K562 (cell line): ENCODE data around the gene WNT16. TPM values are rescaled to one million over a fixed set of nuclear protein-coding genes. Genes with fewer than 3 reads are reported as not detected.

Experiments used
- ATAC-seq: fragments of 200-7000 bp; cut with Tn5 transposase; 3 replicates; pipeline ENCODE4 v1.9.1; 2020; ENCODE audit warnings: moderate library complexity
- BruUV-seq: library from RNA; stranded (reverse); fragments of 400-500 nt; replicated peaks from 2 replicates; lab custom pipeline; 2021; lab: Mats Ljungman, UMichigan
- CTCF ChIA-PET: fragments of 300-600 bp; formaldehyde crosslinking; extraction: SDS; loops from one replicate; lab custom pipeline; 2021; ENCODE audit warnings: low intra/inter-chr PET ratio; lab: Yijun Ruan, JAX
- POLR2A ChIA-PET: fragments of 300-600, 350-650 bp; sonication (Branson Sonifier 250); formaldehyde crosslinking; extraction: SDS; loops from one replicate; lab custom pipeline; 2021; ENCODE audit warnings: antibody characterized with exemption, inconsistent platforms; lab: Yijun Ruan, JAX
- DNase-seq, 4 experiments: peaks; one replicate each; pipeline versions ENCODE4 v3.0.0 to v3.0.0-alpha.2; 2011 to 2018; ENCODE audit warnings: low spot score in 3 of 4, mixed read lengths in 3 of 4; ENCODE audit errors: extremely low read depth in 1 of 4
- FAIRE-seq: peaks from 2 replicates; lab custom pipeline; 2011; peaks lifted over from hg19 to GRCh38; lab: Jason Lieb, UNC
- H2AFZ ChIP-seq: 2 replicates; pipeline ENCODE4 v1.6.0; 2011; ENCODE audit warnings: low read depth, low read length, control low read depth, inconsistent platforms
- H3K27ac ChIP-seq: fragments of 200-600 bp; 3 replicates; pipeline ENCODE4 v1.8.0; 2011; ENCODE audit warnings: low read depth, mild to moderate bottlenecking, control low read depth, inconsistent platforms, low read length, moderate library complexity, mixed read lengths; ENCODE audit errors: extremely low read depth
- H3K27me3 ChIP-seq, 2 experiments: fragments of 300-600 bp in 1 of 2; 2 replicates in 1 of 2; 3 replicates in 1 of 2; pipeline versions ENCODE4 v1.6.0 to v1.8.0; 2011; ENCODE audit warnings: inconsistent platforms in 2 of 2, low read length in 2 of 2, mild to moderate bottlenecking in 1 of 2, mixed read lengths in 1 of 2, moderate library complexity in 1 of 2; ENCODE audit not compliant: control insufficient read depth in 2 of 2, insufficient read depth in 2 of 2
- H3K36me3 ChIP-seq: fragments of 300-600 bp; 3 replicates; pipeline ENCODE4 v1.8.0; 2011; ENCODE audit warnings: mild to moderate bottlenecking, low read length, inconsistent platforms; ENCODE audit not compliant: control insufficient read depth, insufficient read depth
- H3K4me1 ChIP-seq, 2 experiments: fragments of 200-600 bp in 1 of 2; replicated peaks in 1 of 2; 2 replicates in 1 of 2; 3 replicates in 1 of 2; pipeline versions ENCODE4 v1.5.1 to v1.8.0; 2011; ENCODE audit warnings: inconsistent platforms in 2 of 2, low read length in 2 of 2, mild to moderate bottlenecking in 1 of 2, mixed read lengths in 1 of 2, moderate library complexity in 1 of 2; ENCODE audit not compliant: control insufficient read depth in 2 of 2, insufficient read depth in 2 of 2
- H3K4me2 ChIP-seq: 2 replicates; pipeline ENCODE4 v1.6.1; 2011; ENCODE audit warnings: low read length, control low read depth, inconsistent platforms, mixed read lengths; ENCODE audit not compliant: insufficient read depth
- H3K4me3 ChIP-seq: fragments of 200-600 bp; sonication (generic), shearing (Covaris generic); 2 replicates; pipeline ENCODE4 v1.5.1; 2016; ENCODE audit warnings: control low read depth, inconsistent platforms
- H3K79me2 ChIP-seq: fragments of 200-600 bp; 3 replicates; pipeline ENCODE4 v1.8.0; 2011; ENCODE audit warnings: low read length, inconsistent platforms; ENCODE audit not compliant: control insufficient read depth, insufficient read depth
- H3K9ac ChIP-seq, 2 experiments: 2 replicates each; pipeline versions ENCODE4 v1.6.0 to v1.6.1; 2011; ENCODE audit warnings: low read depth in 2 of 2, low read length in 2 of 2, control low read depth in 1 of 2, inconsistent platforms in 1 of 2, mild to moderate bottlenecking in 1 of 2, mixed read lengths in 1 of 2; ENCODE audit not compliant: insufficient read depth in 1 of 2
- H3K9me1 ChIP-seq: one replicate; pipeline ENCODE4 v1.6.0; 2011; ENCODE audit warnings: inconsistent platforms, mild to moderate bottlenecking, low read length, moderate library complexity; ENCODE audit not compliant: control insufficient read depth, insufficient read depth
- H3K9me3 ChIP-seq: replicated peaks from 2 replicates; pipeline ENCODE4 v1.5.1; 2011; ENCODE audit warnings: low read depth, low read length, inconsistent platforms; ENCODE audit not compliant: control insufficient read depth, insufficient read depth
- H4K20me1 ChIP-seq: replicated peaks from 2 replicates; pipeline ENCODE4 v1.6.1; 2011; ENCODE audit warnings: low read length, inconsistent platforms, mixed read lengths; ENCODE audit not compliant: control insufficient read depth, insufficient read depth
- ARHGAP35 ChIP-seq: fragments of 450-650 bp; IDR thresholded peaks from 2 replicates; pipeline ENCODE4 v1.6.1; 2018; ENCODE audit not compliant: partially characterized antibody
- C11orf30 ChIP-seq: fragments of 450-650 bp; IDR thresholded peaks from 2 replicates; pipeline ENCODE4 v1.6.1; 2016; ENCODE audit warnings: low read depth, mild to moderate bottlenecking
- DNMT1 ChIP-seq: fragments of 450-650 bp; IDR thresholded peaks from 2 replicates; pipeline ENCODE4 v1.6.1; 2016; ENCODE audit warnings: antibody characterized with exemption, mild to moderate bottlenecking
- EP300 ChIP-seq: IDR thresholded peaks from 2 replicates; pipeline ENCODE4 v1.6.1; 2012; ENCODE audit warnings: low read length, improper control_type of control experiment
- FOXO4 ChIP-seq: fragments of 450-650 bp; formaldehyde crosslinking; IDR thresholded peaks from 2 replicates; pipeline ENCODE4 v1.4.0; 2020; ENCODE audit warnings: mild to moderate bottlenecking, moderate library complexity
- HMG20A ChIP-seq: fragments of 450-650 bp; formaldehyde crosslinking; conservative IDR thresholded peaks from 2 replicates; pipeline ENCODE4 v1.4.0; 2020; ENCODE audit warnings: mild to moderate bottlenecking, mixed read lengths
- KLF1 ChIP-seq: fragments of 450-650 bp; IDR thresholded peaks from 2 replicates; pipeline ENCODE4 v1.6.1; 2016; ENCODE audit warnings: missing genetic modification characterization, missing compliant biosample characterization
- NFE2L1 ChIP-seq: fragments of 450-650 bp; IDR thresholded peaks from 2 replicates; pipeline ENCODE4 v1.6.1; 2016; ENCODE audit warnings: missing genetic modification characterization, low read depth, mild to moderate bottlenecking, missing compliant biosample characterization, moderate library complexity, borderline replicate concordance
- PTBP1 ChIP-seq: fragments of 200-400 bp; formaldehyde crosslinking; IDR thresholded peaks from 2 replicates; pipeline ENCODE4 v1.6.1; 2017; ENCODE audit warnings: low read depth, low read length
- RCOR1 ChIP-seq, 2 experiments: IDR thresholded peaks; 2 replicates each; pipeline ENCODE4 v1.6.1; 2012; ENCODE audit warnings: low read depth in 2 of 2, low read length in 2 of 2, borderline replicate concordance in 1 of 2, improper control_type of control experiment in 1 of 2
- SIX5 ChIP-seq, 2 experiments: IDR thresholded peaks; 2 replicates each; pipeline ENCODE4 v1.6.1; 2011; ENCODE audit warnings: low read length in 2 of 2, borderline replicate concordance in 1 of 2, low read depth in 1 of 2, mild to moderate bottlenecking in 1 of 2, moderate library complexity in 1 of 2; ENCODE audit not compliant: insufficient read depth in 1 of 2
- TBP ChIP-seq: optimal IDR thresholded peaks from 2 replicates; pipeline ENCODE3; 2011; ENCODE audit warnings: low read depth, low read length, improper control_type of control experiment
- ZNF12 ChIP-seq: sonication (generic); formaldehyde crosslinking; IDR thresholded peaks from 2 replicates; pipeline ENCODE4 v1.4.0; 2020; ENCODE audit warnings: mild to moderate bottlenecking, missing genetic modification reagents
- ZNF224 ChIP-seq: sonication (generic); formaldehyde crosslinking; IDR thresholded peaks from 2 replicates; pipeline ENCODE4 v1.8.0; 2022; ENCODE audit warnings: mild to moderate bottlenecking, missing genetic modification reagents
- ZNF384 ChIP-seq: IDR thresholded peaks from 2 replicates; pipeline ENCODE4 v1.6.1; 2012; ENCODE audit warnings: low read depth, low read length, improper control_type of control experiment
- ZNF780A ChIP-seq: fragments of 250-450 bp; sonication (Bioruptor Pico); IDR thresholded peaks from 2 replicates; pipeline ENCODE4 v1.5.0; 2021; ENCODE audit warnings: mild to moderate bottlenecking
- WGBS: fragments of 100-300 bp; shearing (Covaris generic); methylation state at CpG from one replicate; pipeline ENCODE4 v1.1.6; 2016; ENCODE audit warnings: low coverage, mixed read lengths; ENCODE audit not compliant: insufficient coverage; ENCODE audit errors: missing lambda C conversion rate; 5-methylcytosine and 5-hydroxymethylcytosine counted together
- in situ Hi-C: fragments of 300-500 bp; cut with MboI; formaldehyde crosslinking; loops from 4 replicates; pipeline ENCODE4 v1.15.0; 2018; ENCODE audit warnings: inconsistent platforms, mixed read lengths
- intact Hi-C: fragments of 100-400 bp; cut with micrococcal nuclease; formaldehyde crosslinking; loops from 2 replicates; pipeline ENCODE4 v1.14.2; 2022
- polyA plus RNA-seq, 8 experiments: library from polyadenylated mRNA; depleted of rRNA in 4 of 8; stranded (reverse) in 5 of 8; unstranded in 3 of 8; fragments of >200 nt; fragmentation: Nextera tagmentation in 2 of 8; fragmentation: Illumina TruSeq in 1 of 8; extraction: Ambion mirVana in 2 of 8; extraction: Trizol in 1 of 8; gene quantifications; 2 replicates each; pipeline versions ENCODE4 v1.2.1 to v1.2.3, GENCODE V29; 2011 to 2014; ENCODE audit warnings: inconsistent platforms in 1 of 8, missing spikeins in 1 of 8
- total RNA-seq, 7 experiments: library from RNA; depleted of rRNA in 6 of 7; stranded (reverse); fragments of >200 nt in 6 of 7; fragmentation: Illumina TruSeq in 2 of 7; extraction: Trizol in 2 of 7; gene quantifications; 2 replicates each; pipeline versions ENCODE4 v1.2.1 to v1.2.3, GENCODE V29; 2011 to 2021; ENCODE audit warnings: low replicate concordance in 1 of 7
- TF ChIP-seq, protein P1 (sequence below): fragments of 250-450 bp; sonication (Bioruptor Pico); IDR thresholded peaks from 2 replicates; pipeline ENCODE4 v1.8.0; 2022; ENCODE audit warnings: inconsistent platforms
- TF ChIP-seq, protein P2 (sequence below): fragments of 250-450 bp; sonication (Bioruptor Pico); IDR thresholded peaks from 2 replicates; pipeline ENCODE4 v1.4.0; 2020; ENCODE audit warnings: mild to moderate bottlenecking, moderate library complexity

The WNT16 gene
- total and polyA plus RNA-seq, 9 of the 15 experiments (the other 6 are each of a cell fraction or from before 2014, with no cell fraction given): 0.06 to 0.07 TPM; not detected in 7

DNA sequence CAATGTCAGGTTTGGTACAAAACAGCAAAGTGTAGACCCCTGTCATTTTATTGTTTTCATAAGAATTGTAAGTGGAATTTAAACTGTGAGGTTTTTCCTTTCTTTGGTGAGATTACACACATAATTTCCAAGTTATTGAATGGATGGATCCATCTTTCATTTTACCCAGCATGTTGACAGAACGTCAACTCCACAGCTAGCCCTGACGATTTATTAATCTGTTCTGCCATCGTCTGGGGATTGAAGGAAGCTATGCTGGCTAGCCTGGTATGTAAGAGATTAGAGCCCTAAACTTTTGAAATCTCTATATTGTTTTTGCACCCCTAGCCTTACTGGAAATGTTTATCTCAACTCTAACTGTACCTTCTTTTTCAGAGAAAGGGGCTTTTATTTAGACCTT, 8.6 kb downstream of the WNT16 start:
- H3K9me1 ChIP-seq: no peaks in the 10 kb centered on the region
- H4K20me1 ChIP-seq: 0 out of 2 replicates have a peak, but pooled peaks cover 3% of the 10 kb centered on the region
- in situ Hi-C loops (no loop called here), intact Hi-C loops (loop anchor here (1.0 to 10.0 kb wide), 7 partner anchors 210 to 657 kb away; partner anchors contain the start of gene CPED1)
- H2AFZ ChIP-seq: no peak overlapping the region
- no peaks in the 10 kb centered on the region for H3K4me1 ChIP-seq
- H3K4me3 ChIP-seq: no peak overlapping the region
- ATAC-seq: peak; percentile 89
- H3K36me3 ChIP-seq: no peaks in the 10 kb centered on the region
- no peak overlapping the region for H3K4me2 ChIP-seq
- H3K79me2 ChIP-seq: no peaks in the 10 kb centered on the region
- CTCF ChIA-PET: interaction anchor here (0.8 to 1.7 kb wide), 2 partner anchors 210 to 545 kb away, joined by 4 to 10 read pairs; no protein-coding TSS in a partner anchor
- FAIRE-seq: peak; percentile 32
- 0% methylated on average over 3 of the region's 3 CpGs for WGBS
- peak in 1 of 4 experiments; percentile 47 for DNase-seq
- no TSS peak for BruUV-seq
- H3K27me3 ChIP-seq: peaks cover 0 to 15% of the 10 kb centered on the region in 2 experiments; a peak in 2 of 5 replicates
- H3K9ac ChIP-seq: no peak overlapping the region
- H3K9me3 ChIP-seq: no peaks in the 10 kb centered on the region
- H3K27ac ChIP-seq: no peak overlapping the region
- POLR2A ChIA-PET: interaction anchor here (0.7 to 1.4 kb wide), 4 partner anchors 9 to 346 kb away, joined by 3 to 4 read pairs (median 3); no protein-coding TSS in a partner anchor
- TF ChIP-seq ZNF12 (no peak), RCOR1 (IDR thresholded peaks at IDR 0.05; ENCODE audit: borderline replicate concordance in 1 of 2, low read depth in 2 of 2, low read length in 2 of 2) (no peak; a peak in 1 of 4 replicates), ZNF780A (CRISPR knock-in tag) (no peak), SIX5 (IDR thresholded peaks at IDR 0.05; ENCODE audit: borderline replicate concordance in 1 of 2, insufficient read depth in 1 of 2, low read depth in 1 of 2, low read length in 2 of 2) (no peak), EP300 (no peak), ARHGAP35 (no peak), HMG20A (CRISPR knock-in tag) (no peak), ZNF384 (no peak), ZNF224 (no peak), NFE2L1 (no peak), TBP (no peak), C11orf30 (no peak), FOXO4 (CRISPR knock-in tag) (no peak), KLF1 (tag) (no peak), DNMT1 (no peak), PTBP1 (no peak)
- TF ChIP-seq, protein P1, sequence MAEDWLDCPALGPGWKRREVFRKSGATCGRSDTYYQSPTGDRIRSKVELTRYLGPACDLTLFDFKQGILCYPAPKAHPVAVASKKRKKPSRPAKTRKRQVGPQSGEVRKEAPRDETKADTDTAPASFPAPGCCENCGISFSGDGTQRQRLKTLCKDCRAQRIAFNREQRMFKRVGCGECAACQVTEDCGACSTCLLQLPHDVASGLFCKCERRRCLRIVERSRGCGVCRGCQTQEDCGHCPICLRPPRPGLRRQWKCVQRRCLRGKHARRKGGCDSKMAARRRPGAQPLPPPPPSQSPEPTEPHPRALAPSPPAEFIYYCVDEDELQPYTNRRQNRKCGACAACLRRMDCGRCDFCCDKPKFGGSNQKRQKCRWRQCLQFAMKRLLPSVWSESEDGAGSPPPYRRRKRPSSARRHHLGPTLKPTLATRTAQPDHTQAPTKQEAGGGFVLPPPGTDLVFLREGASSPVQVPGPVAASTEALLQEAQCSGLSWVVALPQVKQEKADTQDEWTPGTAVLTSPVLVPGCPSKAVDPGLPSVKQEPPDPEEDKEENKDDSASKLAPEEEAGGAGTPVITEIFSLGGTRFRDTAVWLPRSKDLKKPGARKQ: no peak
- TF ChIP-seq, protein P2, sequence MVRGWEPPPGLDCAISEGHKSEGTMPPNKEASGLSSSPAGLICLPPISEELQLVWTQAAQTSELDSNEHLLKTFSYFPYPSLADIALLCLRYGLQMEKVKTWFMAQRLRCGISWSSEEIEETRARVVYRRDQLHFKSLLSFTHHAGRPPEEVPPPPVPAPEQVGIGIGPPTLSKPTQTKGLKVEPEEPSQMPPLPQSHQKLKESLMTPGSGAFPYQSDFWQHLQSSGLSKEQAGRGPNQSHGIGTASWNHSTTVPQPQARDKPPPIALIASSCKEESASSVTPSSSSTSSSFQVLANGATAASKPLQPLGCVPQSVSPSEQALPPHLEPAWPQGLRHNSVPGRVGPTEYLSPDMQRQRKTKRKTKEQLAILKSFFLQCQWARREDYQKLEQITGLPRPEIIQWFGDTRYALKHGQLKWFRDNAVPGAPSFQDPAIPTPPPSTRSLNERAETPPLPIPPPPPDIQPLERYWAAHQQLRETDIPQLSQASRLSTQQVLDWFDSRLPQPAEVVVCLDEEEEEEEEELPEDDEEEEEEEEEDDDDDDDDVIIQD (CRISPR knock-in tag): no peak
